CD4-positive, CD25-positive, alpha-beta regulatory T cell (primary cell): ENCODE data around the gene KERA. TPM values are rescaled to one million over a fixed set of nuclear protein-coding genes. Genes with fewer than 3 reads are reported as not detected.
"Not testable (repeated sequence)": the region's sequence is repeated elsewhere in the genome, so short reads cannot be mapped to it uniquely, and the experiment has no call there.

Experiments used
- ATAC-seq, 2 donors: fragments of 150-1000 bp; cut with Tn5 transposase; one replicate each; pipeline ENCODE4 v1.10.0; 2021; ENCODE audit warnings: low read depth in 2 of 2, moderate number of reproducible peaks in 2 of 2, moderate library complexity in 1 of 2
- DNase-seq, 3 donors: peaks; one replicate each; pipeline versions ENCODE4 v3.0.0 to v3.0.0-alpha.2; 2012 to 2022; ENCODE audit warnings: mixed read lengths in 1 of 3
- H3K27ac ChIP-seq: one replicate; pipeline ENCODE4 v1.7.0; 2013; ENCODE audit warnings: mild to moderate bottlenecking, low read length; ENCODE audit not compliant: insufficient read depth, poor library complexity, severe bottlenecking
- H3K27me3 ChIP-seq: one replicate; pipeline ENCODE4 v1.7.0; 2013; ENCODE audit warnings: low read length; ENCODE audit not compliant: control insufficient read depth, insufficient read depth
- H3K36me3 ChIP-seq: one replicate; pipeline ENCODE4 v1.7.0; 2013; ENCODE audit warnings: mild to moderate bottlenecking, low read length, moderate library complexity; ENCODE audit not compliant: control insufficient read depth, insufficient read depth
- H3K4me1 ChIP-seq: 2 replicates; pipeline ENCODE4 v1.7.0; 2013; ENCODE audit warnings: mild to moderate bottlenecking, low read length; ENCODE audit not compliant: insufficient read depth, control insufficient read depth, poor library complexity, severe bottlenecking
- H3K4me3 ChIP-seq: one replicate; pipeline ENCODE4 v1.7.0; 2013; ENCODE audit warnings: low read depth, mild to moderate bottlenecking, low read length, moderate library complexity
- H3K9me3 ChIP-seq, 2 experiments: 1 replicate in 1 of 2; 2 replicates in 1 of 2; pipeline ENCODE4 v1.7.0; 2013; ENCODE audit warnings: low read length in 2 of 2, mild to moderate bottlenecking in 1 of 2, moderate library complexity in 1 of 2; ENCODE audit not compliant: control insufficient read depth in 2 of 2
- H3K27ac Mint-ChIP-seq, 3 donors: one replicate each; pipeline ENCODE4 v1.8.0; 2020 to 2022; ENCODE audit warnings: mild to moderate bottlenecking in 3 of 3, mixed read lengths in 3 of 3, moderate library complexity in 2 of 3
- H3K27me3 Mint-ChIP-seq: one replicate; pipeline ENCODE4 v1.8.0; 2022; ENCODE audit warnings: mild to moderate bottlenecking, mixed read lengths
- H3K36me3 Mint-ChIP-seq: one replicate; pipeline ENCODE4 v1.8.0; 2020; ENCODE audit warnings: mixed read lengths
- H3K4me1 Mint-ChIP-seq, 4 donors: one replicate each; pipeline ENCODE4 v1.8.0; 2020 to 2022; ENCODE audit warnings: mixed read lengths in 4 of 4, mild to moderate bottlenecking in 1 of 4
- H3K4me3 Mint-ChIP-seq, 4 donors: one replicate each; pipeline ENCODE4 v1.8.0; 2020 to 2022; ENCODE audit warnings: mild to moderate bottlenecking in 4 of 4, mixed read lengths in 4 of 4, moderate library complexity in 3 of 4
- H3K9me3 Mint-ChIP-seq, 7 donors: one replicate each; pipeline ENCODE4 v1.8.0; 2020 to 2022; ENCODE audit warnings: mixed read lengths in 7 of 7, mild to moderate bottlenecking in 3 of 7, moderate library complexity in 2 of 7
- polyA plus RNA-seq, 4 donors: library from polyadenylated mRNA; unstranded; fragments of 300-500 nt; fragmentation: Illumina TruSeq; gene quantifications; one replicate each; pipeline ENCODE4 v1.2.3, GENCODE V29; 2021
- total RNA-seq: library from RNA; stranded (reverse); gene quantifications from one replicate; pipeline ENCODE4 v1.2.3, GENCODE V29; 2022

KERA gene
- total and polyA plus RNA-seq, 5 donors from 2014 or later = not detected

- Histone ChIP-seq H3K36me3 (no peaks in the 10 kb centered on the region), H3K4me3 (no peak overlapping the region), H3K27me3 (no peaks in the 10 kb centered on the region), H3K9me3 (no peaks in the 10 kb centered on the region), H3K27ac (no peak overlapping the region), H3K4me1 (no peaks in the 10 kb centered on the region)
- no peak overlapping the region for H3K27ac Mint-ChIP-seq
- no peaks in the 10 kb centered on the region for H3K36me3 Mint-ChIP-seq
- no peaks in the 10 kb centered on the region for H3K27me3 Mint-ChIP-seq
- no peak overlapping the region for H3K4me3 Mint-ChIP-seq
- H3K9me3 Mint-ChIP-seq = no peaks in the 10 kb centered on the region
- ATAC-seq = no peak
- no peaks in the 10 kb centered on the region for H3K4me1 Mint-ChIP-seq
- DNase-seq = no peak
Measured at GRCh38 chr12:91099341-91099740, 41.5 kb upstream of the KERA start.

- Mint-ChIP-seq H3K9me3 (no peaks in the 10 kb centered on the region), H3K36me3 (no peaks in the 10 kb centered on the region), H3K4me3 (no peak overlapping the region), H3K4me1 (no peaks in the 10 kb centered on the region), H3K27me3 (no peaks in the 10 kb centered on the region), H3K27ac (no peak overlapping the region)
- no peaks in the 10 kb centered on the region for H3K4me1 ChIP-seq
- H3K27ac ChIP-seq = no peak overlapping the region
- no peaks in the 10 kb centered on the region for H3K9me3 ChIP-seq
- H3K27me3 ChIP-seq = no peaks in the 10 kb centered on the region
- DNase-seq (no peak), ATAC-seq (no peak)
- no peak overlapping the region for H3K4me3 ChIP-seq
- no peaks in the 10 kb centered on the region for H3K36me3 ChIP-seq
Measured at GRCh38 chr12:91098941-91099340, 41.1 kb upstream of the KERA start.

- Mint-ChIP-seq H3K9me3 (peaks cover 0 to 3% (median 0%) of the 10 kb centered on the region in 7 donors), H3K4me1 (no peaks in the 10 kb centered on the region), H3K36me3 (no peaks in the 10 kb centered on the region), H3K27ac (no peak overlapping the region), H3K4me3 (no peak overlapping the region), H3K27me3 (no peaks in the 10 kb centered on the region)
- DNase-seq (no peak), ATAC-seq (no peak)
- Histone ChIP-seq H3K27me3 (no peaks in the 10 kb centered on the region), H3K4me3 (no peak overlapping the region), H3K4me1 (no peaks in the 10 kb centered on the region), H3K36me3 (no peaks in the 10 kb centered on the region), H3K27ac (no peak overlapping the region), H3K9me3 (no peaks in the 10 kb centered on the region)
Measured at GRCh38 chr12:91098461-91098860, 40.6 kb upstream of the KERA start.

- H3K4me3 Mint-ChIP-seq = no peak overlapping the region
- H3K27ac Mint-ChIP-seq = no peak overlapping the region
- ATAC-seq (no peak), DNase-seq (no peak)
- H3K9me3 Mint-ChIP-seq = peaks cover 2 to 10% (median 5%) of the 10 kb centered on the region in 7 donors
- no peaks in the 10 kb centered on the region for H3K4me1 ChIP-seq
- H3K4me3 ChIP-seq = no peak overlapping the region
- H3K4me1 Mint-ChIP-seq = no peaks in the 10 kb centered on the region
- no peak overlapping the region for H3K27ac ChIP-seq
- no peaks in the 10 kb centered on the region for H3K9me3 ChIP-seq
- no peaks in the 10 kb centered on the region for H3K36me3 ChIP-seq
- no peaks in the 10 kb centered on the region for H3K27me3 Mint-ChIP-seq
- no peaks in the 10 kb centered on the region for H3K27me3 ChIP-seq
- no peaks in the 10 kb centered on the region for H3K36me3 Mint-ChIP-seq
Measured at GRCh38 chr12:91094957-91095356, 37.1 kb upstream of the KERA start.

GRCh38 chr12:91094032-91094662 is 36.3 kb upstream of the KERA start:
- no peaks in the 10 kb centered on the region for H3K27me3 Mint-ChIP-seq
- Histone ChIP-seq H3K4me3 (no peak overlapping the region), H3K4me1 (no peaks in the 10 kb centered on the region), H3K27me3 (no peaks in the 10 kb centered on the region), H3K9me3 (peaks cover 0 to 2% of the 10 kb centered on the region in 2 experiments), H3K27ac (no peak overlapping the region), H3K36me3 (no peaks in the 10 kb centered on the region)
- H3K9me3 Mint-ChIP-seq = peaks cover 2 to 19% (median 5%) of the 10 kb centered on the region in 7 donors
- DNase-seq (no peak), ATAC-seq (no peak)
- H3K27ac Mint-ChIP-seq = no peak overlapping the region
- H3K4me3 Mint-ChIP-seq = no peak overlapping the region
- no peaks in the 10 kb centered on the region for H3K36me3 Mint-ChIP-seq
- no peaks in the 10 kb centered on the region for H3K4me1 Mint-ChIP-seq

GRCh38 chr12:91093341-91093740 is 35.5 kb upstream of the KERA start:
- Mint-ChIP-seq H3K36me3 (no peaks in the 10 kb centered on the region), H3K27ac (no peak overlapping the region), H3K4me3 (no peak overlapping the region), H3K27me3 (no peaks in the 10 kb centered on the region), H3K4me1 (no peaks in the 10 kb centered on the region), H3K9me3 (peaks cover 2 to 25% (median 6%) of the 10 kb centered on the region in 7 donors)
- Histone ChIP-seq H3K4me1 (no peaks in the 10 kb centered on the region), H3K9me3 (peaks cover 0 to 2% of the 10 kb centered on the region in 2 experiments), H3K27ac (no peak overlapping the region), H3K27me3 (no peaks in the 10 kb centered on the region), H3K36me3 (no peaks in the 10 kb centered on the region), H3K4me3 (no peak overlapping the region)
- no peak for ATAC-seq
- DNase-seq = no peak

- peaks cover 0 to 2% of the 10 kb centered on the region in 2 experiments for H3K9me3 ChIP-seq
- no peak overlapping the region for H3K27ac ChIP-seq
- no peaks in the 10 kb centered on the region for H3K36me3 ChIP-seq
- Mint-ChIP-seq H3K27ac (no peak overlapping the region), H3K9me3 (peaks cover 2 to 27% (median 8%) of the 10 kb centered on the region in 7 donors), H3K4me1 (no peaks in the 10 kb centered on the region), H3K4me3 (no peak overlapping the region), H3K36me3 (no peaks in the 10 kb centered on the region), H3K27me3 (no peaks in the 10 kb centered on the region)
- no peaks in the 10 kb centered on the region for H3K27me3 ChIP-seq
- no peak overlapping the region for H3K4me3 ChIP-seq
- DNase-seq (no peak), ATAC-seq (no peak)
- H3K4me1 ChIP-seq = no peaks in the 10 kb centered on the region
Measured at GRCh38 chr12:91091916-91092715, 34.3 kb upstream of the KERA start.

- not testable (repeated sequence) for H3K9me3 ChIP-seq, H3K36me3 ChIP-seq, H3K27ac ChIP-seq, H3K4me3 ChIP-seq, DNase-seq, H3K4me3 Mint-ChIP-seq, H3K4me1 Mint-ChIP-seq, H3K36me3 Mint-ChIP-seq, H3K27me3 Mint-ChIP-seq, H3K27me3 ChIP-seq, H3K27ac Mint-ChIP-seq, ATAC-seq, H3K4me1 ChIP-seq
- peaks cover 2 to 27% (median 8%) of the 10 kb centered on the region in 7 donors for H3K9me3 Mint-ChIP-seq
Measured at GRCh38 chr12:91089953-91090352, 32.1 kb upstream of the KERA start.
